Stimulated activated naive CD4-positive, alpha-beta T cell treated with Interleukin-2 at 50 U/mL for 16 hours (primary cell): ENCODE data around the gene PARN.

ENCODE experiments used
- DNase-seq: peaks from one replicate; lab custom pipeline; 2025; lab: John Stamatoyannopoulos, UW

Gene PARN

DNA sequence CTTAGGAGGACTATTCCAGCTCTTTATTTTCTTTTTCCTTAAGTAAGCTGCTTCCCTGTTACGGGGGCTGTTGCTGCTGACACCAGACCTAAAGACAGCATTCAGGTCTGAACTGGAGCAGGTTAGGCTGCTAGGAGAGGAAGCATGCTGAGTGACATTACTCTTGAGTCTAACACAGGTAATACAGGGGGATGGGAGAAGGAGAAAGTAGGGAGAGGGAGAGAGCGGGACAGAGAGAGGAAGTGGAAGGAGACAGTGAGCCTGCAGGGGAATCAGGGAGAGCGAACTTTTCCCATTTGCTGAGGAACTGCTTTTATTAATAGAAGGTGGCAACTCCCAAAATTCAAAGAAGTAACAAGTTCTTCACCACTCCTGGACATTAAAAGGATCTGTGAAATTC is 130.9 kb downstream of the PARN start:
- DNase-seq, result no peak

- no peak for DNase-seq
Measured at GRCh38 chr16:14497245-14498082, 132.6 kb downstream of the PARN start.

DNA sequence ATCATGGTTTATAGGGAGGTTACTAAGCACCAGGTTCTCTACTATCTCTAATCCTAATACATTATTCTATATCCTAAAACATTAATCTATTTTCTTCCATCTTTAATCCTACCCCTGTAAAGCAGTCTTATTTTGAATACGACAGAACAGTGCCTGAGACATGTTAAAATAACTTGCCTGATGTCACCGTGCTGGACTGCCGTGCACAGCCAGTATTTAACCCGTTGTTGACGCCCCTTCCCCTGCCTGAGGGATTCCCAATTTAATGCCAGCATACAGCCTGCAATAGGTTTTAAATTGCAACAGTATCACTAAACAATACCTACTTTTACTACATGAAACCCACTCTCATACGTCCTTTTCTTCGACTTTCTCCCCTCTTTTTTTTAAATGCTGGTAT is 133.3 kb downstream of the PARN start:
- no peak for DNase-seq

GRCh38 chr16:14496047-14496770 is 133.9 kb downstream of the PARN start:
- no peak for DNase-seq

DNA sequence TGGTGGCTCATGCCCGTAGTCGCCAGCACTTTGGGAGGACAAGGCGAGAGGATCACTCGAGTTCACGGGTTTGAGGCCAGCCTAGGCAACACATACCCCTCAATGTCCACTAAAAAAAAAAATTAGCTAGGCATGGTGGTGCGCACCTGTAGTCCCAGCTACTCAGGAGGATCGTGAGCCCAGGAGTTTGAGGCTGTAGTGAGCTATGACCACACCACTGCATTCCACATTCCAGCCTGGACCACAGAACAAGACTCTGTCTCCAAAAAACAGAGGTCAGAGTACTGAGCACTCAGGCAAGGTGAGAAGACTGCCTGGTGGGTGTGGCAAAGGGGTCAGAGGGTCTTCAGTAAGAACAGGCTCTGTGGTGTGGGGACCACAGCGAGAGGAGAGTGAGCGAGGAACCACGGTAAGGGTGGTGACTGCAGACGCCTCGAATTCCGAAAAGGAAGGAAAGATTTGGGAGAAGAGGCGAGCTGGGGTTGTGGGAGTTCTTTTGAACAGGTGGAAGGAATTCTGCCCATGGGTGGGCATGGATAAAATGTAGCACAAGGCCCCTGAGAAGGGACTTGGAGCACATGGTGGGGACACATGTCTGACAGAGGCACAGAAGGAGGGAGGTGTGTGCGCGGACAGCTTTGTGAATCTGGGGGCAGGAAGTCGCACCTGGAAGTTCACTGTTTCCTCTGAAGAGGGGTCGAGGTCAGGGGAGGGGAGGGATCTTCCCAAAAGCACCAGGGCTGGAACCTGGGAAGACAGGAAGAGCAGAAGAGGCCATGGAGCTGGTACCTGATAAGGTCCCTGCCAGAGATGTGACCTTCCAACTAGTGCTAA is 134.6 kb downstream of the PARN start:
- no peak for DNase-seq

GRCh38 chr16:14494396-14494966 is 135.6 kb downstream of the PARN start:
- DNase-seq, result no peak

GRCh38 chr16:14493791-14494190 is 136.3 kb downstream of the PARN start:
- DNase-seq, result no peak

- DNase-seq, result no peak
Measured at GRCh38 chr16:14492614-14493013, 137.4 kb downstream of the PARN start.

DNA sequence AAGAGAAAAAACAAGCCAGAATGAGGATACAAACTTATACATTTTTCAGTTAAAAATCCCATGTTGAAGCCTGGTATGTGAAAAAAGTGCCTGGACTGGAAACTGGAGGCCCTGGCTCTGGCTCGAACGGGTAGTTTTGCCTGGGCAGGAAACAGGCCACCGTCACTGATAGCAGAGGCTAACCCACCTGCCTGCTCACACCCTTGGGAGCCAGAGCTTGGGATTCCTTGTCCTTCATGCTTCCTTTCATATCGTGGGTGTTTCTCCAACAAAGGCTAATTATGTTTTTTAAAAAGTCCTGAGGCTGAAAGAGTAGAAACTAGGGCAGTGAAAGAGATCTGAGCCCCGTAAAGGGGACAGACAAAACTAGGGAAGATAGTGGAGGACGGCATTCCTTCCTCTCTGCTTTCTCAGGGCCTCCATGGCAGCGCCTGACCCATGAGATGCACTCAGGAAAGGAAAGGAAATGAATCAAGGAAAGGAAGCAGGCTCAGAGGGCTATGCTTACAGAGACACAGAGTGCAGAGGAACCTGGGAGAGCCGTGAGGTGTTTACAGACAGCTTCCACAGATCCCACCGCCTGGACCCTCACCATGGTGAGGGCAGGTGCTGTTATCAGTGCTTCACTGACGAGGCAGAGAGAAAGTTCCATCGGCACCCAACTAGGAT is 138.1 kb downstream of the PARN start:
- DNase-seq, result no peak

DNA sequence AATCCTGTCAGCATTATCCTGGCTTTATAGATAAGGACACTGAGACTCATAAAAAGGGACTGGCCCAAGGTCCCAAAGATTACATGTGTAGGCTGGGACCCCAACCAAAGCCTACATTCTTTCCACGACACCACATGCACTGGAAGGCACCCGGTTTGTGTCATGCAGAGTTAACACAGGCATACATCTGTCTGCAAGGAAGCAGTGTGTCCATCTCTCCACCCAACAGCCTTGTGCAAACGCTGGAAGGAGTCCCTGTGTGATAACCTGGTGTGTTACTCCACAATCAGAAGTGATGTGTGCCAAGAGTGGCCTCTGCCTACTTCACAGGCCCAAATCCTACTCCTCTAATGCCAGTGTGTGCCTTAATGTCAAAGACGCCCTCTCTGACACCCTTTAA is 139.8 kb downstream of the PARN start:
- no peak for DNase-seq

- DNase-seq, result no peak
Measured at GRCh38 chr16:14489460-14489859, 140.6 kb downstream of the PARN start.

GRCh38 chr16:14487579-14487978 is 142.5 kb downstream of the PARN start:
- no peak for DNase-seq

DNA sequence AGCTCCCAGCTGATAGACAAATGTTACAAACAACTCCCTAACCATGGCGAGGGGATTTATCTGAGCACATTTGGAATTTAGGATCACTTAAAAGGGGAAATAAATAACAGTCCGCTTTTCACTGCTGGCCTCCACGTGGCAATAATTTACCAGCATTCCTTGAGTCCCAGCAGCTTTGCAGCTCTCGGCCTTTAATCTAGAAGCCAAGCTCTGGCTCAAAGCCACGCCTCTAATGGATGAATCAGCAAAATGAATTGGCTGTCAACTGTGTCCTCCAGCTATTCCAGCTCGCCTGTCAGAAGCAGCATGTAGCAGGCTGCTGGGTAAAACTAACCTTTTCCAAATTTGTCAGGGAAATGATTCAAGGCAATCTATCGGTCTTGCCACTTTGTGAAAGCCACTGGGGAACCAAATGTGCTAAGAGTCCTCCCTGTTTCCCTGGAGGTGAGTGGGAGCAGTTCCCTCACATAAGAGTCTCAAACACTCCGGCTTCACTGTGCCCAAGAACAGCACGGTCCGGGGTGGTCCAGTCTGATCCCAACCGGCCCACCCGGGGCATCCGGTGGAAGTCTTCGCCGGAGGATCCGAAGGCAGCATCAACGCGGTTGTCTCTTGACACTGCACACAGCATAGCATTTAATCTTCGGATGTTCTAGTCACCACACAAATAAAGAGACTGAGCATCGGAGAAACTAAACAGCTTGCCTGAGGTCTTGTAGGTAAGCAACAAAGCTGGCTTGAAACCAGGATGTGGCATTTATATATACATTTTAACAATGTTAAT is 143.3 kb downstream of the PARN start:
- DNase-seq, result no peak

DNA sequence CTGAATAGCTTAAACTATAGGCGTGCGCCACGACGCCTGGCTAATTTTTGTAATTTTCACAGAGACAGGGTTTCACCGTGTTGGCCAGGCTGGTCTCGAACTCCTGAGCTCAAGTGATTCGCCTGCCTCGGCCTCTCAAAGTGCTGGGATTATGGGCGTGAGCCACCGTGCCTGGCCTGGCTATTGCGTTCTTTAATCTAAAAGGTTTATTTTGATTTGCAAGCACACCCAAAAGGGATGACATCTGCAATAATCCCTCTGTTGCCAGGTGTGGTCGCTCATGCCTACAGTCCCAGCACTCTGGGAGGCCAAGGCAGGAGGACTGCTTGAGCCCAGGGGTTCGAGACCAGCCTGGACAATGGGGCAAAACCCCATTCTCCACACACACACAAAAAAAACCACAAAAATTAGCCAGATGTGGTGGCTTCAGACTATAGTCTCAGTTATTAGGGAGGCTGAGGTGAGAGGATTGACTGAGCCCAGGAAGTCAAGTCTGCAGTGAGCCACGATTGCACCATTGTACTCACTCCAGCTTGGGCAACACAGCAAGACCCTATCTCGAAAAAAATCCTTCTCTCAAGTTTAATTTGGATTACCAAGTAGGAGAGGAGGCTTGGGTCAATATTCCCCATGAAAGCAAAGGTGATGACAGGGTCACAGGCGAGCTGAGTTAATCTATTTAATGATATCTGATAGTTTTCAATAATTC is 144.1 kb downstream of the PARN start:
- no peak for DNase-seq

GRCh38 chr16:14485121-14485551 is 144.9 kb downstream of the PARN start:
- no peak for DNase-seq

- DNase-seq, result no peak
Measured at GRCh38 chr16:14483819-14484385, 146.2 kb downstream of the PARN start.

GRCh38 chr16:14476183-14476582 is 153.9 kb downstream of the PARN start:
- no peak for DNase-seq

DNA sequence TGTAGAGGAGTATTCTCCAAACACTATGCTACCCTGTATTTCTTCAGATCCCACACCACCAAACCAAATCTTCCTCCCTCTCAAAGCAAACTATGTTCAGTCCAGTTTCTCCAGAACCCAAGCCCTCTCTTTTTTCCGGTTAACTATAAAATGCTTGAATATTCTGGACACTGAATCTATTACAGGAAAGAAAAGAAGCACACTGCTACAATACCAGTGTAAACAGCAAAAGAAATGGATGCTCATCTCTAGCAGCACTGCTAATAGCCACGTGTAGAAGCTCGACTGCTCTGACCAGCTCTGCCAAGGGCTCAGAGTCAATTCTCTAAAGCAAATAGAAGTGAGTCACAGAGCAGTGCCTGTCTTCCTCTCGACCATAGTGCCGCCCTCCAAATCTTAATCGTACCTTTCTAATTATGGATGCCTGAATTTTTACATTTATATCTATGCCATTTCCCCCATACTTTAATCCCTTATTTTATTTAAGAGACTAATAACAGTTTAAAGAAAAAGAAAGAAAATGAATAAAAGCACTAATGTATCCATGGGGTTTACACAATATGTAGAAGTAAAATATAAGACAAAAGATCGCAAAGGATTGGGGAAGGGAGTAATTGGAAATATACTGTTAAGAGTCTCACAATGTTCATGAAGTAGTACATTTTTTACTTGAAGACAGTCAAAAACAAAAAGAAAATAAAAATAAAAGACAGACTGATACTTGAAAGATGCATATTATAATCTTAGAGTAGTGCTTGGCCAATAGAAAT is 154.5 kb downstream of the PARN start:
- DNase-seq, result no peak

- DNase-seq, result no peak
Measured at GRCh38 chr16:14473488-14473887, 156.6 kb downstream of the PARN start.
